Loucy (cell line): ENCODE results near the gene MPHOSPH8.
"Not testable (repeated sequence)": the region's sequence is repeated elsewhere in the genome, so short reads cannot be mapped to it uniquely, and the experiment has no call there.

Source experiments
- H2AFZ ChIP-seq: fragments of 200-600 bp; sonication (generic); 2 replicates; pipeline ENCODE4 v1.6.0; 2016; ENCODE audit warnings: antibody characterized with exemption, mild to moderate bottlenecking, low read length, moderate library complexity
- H3F3A ChIP-seq: fragments of 200-600 bp; 2 replicates; pipeline ENCODE4 v1.6.0; 2016; ENCODE audit warnings: antibody characterized with exemption, low read depth, mild to moderate bottlenecking
- H3K27me3 ChIP-seq: fragments of 200-600 bp; sonication (generic); 2 replicates; pipeline ENCODE4 v1.6.1; 2014; ENCODE audit warnings: low read length, mild to moderate bottlenecking; ENCODE audit not compliant: insufficient read depth, poor library complexity, severe bottlenecking
- H3K36me3 ChIP-seq: fragments of 200-600 bp; sonication (generic); 2 replicates; pipeline ENCODE4 v1.6.1; 2016; ENCODE audit warnings: low read length; ENCODE audit not compliant: insufficient read depth
- H3K4me1 ChIP-seq: fragments of 200-600 bp; sonication (generic); 2 replicates; pipeline ENCODE4 v1.5.1; 2014; ENCODE audit warnings: low read length, mild to moderate bottlenecking; ENCODE audit not compliant: insufficient read depth, poor library complexity, severe bottlenecking
- H3K4me2 ChIP-seq: fragments of 200-600 bp; sonication (generic); 2 replicates; pipeline ENCODE4 v1.6.0; 2014; ENCODE audit warnings: antibody characterized with exemption, low read length, low read depth, mild to moderate bottlenecking; ENCODE audit not compliant: poor library complexity, severe bottlenecking
- H3K4me3 ChIP-seq: fragments of 200-600 bp; sonication (generic); 2 replicates; pipeline ENCODE4 v1.5.1; 2014; ENCODE audit warnings: low read length, mild to moderate bottlenecking, mixed read lengths; ENCODE audit not compliant: poor library complexity, severe bottlenecking
- H3K79me2 ChIP-seq: fragments of 200-600 bp; sonication (generic); 2 replicates; pipeline ENCODE4 v1.6.1; 2014; ENCODE audit warnings: low read length; ENCODE audit not compliant: insufficient read depth
- H3K9ac ChIP-seq: fragments of 200-600 bp; sonication (generic); 2 replicates; pipeline ENCODE4 v1.6.0; 2014; ENCODE audit warnings: mild to moderate bottlenecking, low read depth, low read length, moderate library complexity; ENCODE audit not compliant: poor library complexity, severe bottlenecking
- H3K9me2 ChIP-seq: fragments of 200-600 bp; sonication (generic); replicated peaks from 2 replicates; pipeline ENCODE4 v1.6.1; 2016; ENCODE audit warnings: low read depth, low read length, mixed read lengths
- H3K9me3 ChIP-seq: fragments of 200-600 bp; sonication (generic); 2 replicates; pipeline ENCODE4 v1.6.1; 2014; ENCODE audit warnings: mild to moderate bottlenecking, antibody characterized with exemption, low read length, low read depth; ENCODE audit not compliant: insufficient read depth
- H4K20me1 ChIP-seq: fragments of 200-600 bp; sonication (generic); 2 replicates; pipeline ENCODE4 v1.6.0; 2014; ENCODE audit warnings: antibody characterized with exemption, low read length, mild to moderate bottlenecking; ENCODE audit not compliant: insufficient read depth, poor library complexity, severe bottlenecking
- EZH2phosphoT487 ChIP-seq: fragments of 200-600 bp; IDR thresholded peaks from 2 replicates; pipeline ENCODE4 v1.6.1; 2018; ENCODE audit warnings: antibody characterized with exemption, mild to moderate bottlenecking, moderate library complexity, borderline replicate concordance
- TF ChIP-seq, protein P1 (sequence below): fragments of 200-600 bp; sonication (generic); conservative IDR thresholded peaks from 2 replicates; pipeline ENCODE4 v1.5.1; 2014; ENCODE audit warnings: mild to moderate bottlenecking, antibody characterized with exemption, low read length

The MPHOSPH8 gene

GRCh38 chr13:19634256-19634740 is 839 bp downstream of the MPHOSPH8 start:
- no peaks in the 10 kb centered on the region for H3F3A ChIP-seq
- no peak for TF ChIP-seq EZH2phosphoT487
- TF ChIP-seq, protein P1, sequence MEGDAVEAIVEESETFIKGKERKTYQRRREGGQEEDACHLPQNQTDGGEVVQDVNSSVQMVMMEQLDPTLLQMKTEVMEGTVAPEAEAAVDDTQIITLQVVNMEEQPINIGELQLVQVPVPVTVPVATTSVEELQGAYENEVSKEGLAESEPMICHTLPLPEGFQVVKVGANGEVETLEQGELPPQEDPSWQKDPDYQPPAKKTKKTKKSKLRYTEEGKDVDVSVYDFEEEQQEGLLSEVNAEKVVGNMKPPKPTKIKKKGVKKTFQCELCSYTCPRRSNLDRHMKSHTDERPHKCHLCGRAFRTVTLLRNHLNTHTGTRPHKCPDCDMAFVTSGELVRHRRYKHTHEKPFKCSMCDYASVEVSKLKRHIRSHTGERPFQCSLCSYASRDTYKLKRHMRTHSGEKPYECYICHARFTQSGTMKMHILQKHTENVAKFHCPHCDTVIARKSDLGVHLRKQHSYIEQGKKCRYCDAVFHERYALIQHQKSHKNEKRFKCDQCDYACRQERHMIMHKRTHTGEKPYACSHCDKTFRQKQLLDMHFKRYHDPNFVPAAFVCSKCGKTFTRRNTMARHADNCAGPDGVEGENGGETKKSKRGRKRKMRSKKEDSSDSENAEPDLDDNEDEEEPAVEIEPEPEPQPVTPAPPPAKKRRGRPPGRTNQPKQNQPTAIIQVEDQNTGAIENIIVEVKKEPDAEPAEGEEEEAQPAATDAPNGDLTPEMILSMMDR: no peak
- H3K9ac ChIP-seq: peak overlapping the region; percentile 87
- peak overlapping the region; percentile 91 for H3K4me2 ChIP-seq
- no peaks in the 10 kb centered on the region for H3K36me3 ChIP-seq
- peaks cover 58% of the 10 kb centered on the region for H3K79me2 ChIP-seq
- peaks cover 36% of the 10 kb centered on the region for H3K4me1 ChIP-seq
- H3K27me3 ChIP-seq: no peaks in the 10 kb centered on the region
- peak overlapping the region; percentile 97; the same call in 1 of the 2 replicates for H2AFZ ChIP-seq
- peaks cover 36% of the 10 kb centered on the region for H4K20me1 ChIP-seq
- H3K9me2 ChIP-seq: no peaks in the 10 kb centered on the region
- H3K9me3 ChIP-seq: no peaks in the 10 kb centered on the region
- H3K4me3 ChIP-seq: peak overlapping the region; percentile 99

DNA sequence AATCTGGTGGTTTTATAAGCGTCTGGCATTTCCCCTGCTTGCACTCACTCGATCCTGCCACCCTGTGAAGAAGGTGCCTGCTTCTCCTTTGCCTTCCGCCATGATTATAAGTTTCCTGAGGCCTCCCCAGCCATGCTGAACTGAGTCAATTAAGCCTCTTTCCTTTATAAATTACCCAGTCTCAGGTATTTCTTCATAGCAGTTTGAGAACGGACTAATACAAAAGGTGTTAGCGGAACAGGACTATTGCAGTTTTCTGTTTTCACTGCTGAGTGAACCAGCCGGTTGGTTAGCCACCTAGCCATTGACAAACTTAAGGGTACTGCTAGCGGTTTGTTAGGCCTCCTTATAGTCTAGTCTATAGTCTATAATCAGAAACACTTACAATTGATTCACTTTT is 2.5 kb downstream of the MPHOSPH8 start:
- Histone ChIP-seq H3K9ac (peak overlapping the region; percentile 87), H3K4me2 (peak overlapping the region; percentile 91), H3K4me3 (peak overlapping the region; percentile 99), H4K20me1 (peaks cover 44% of the 10 kb centered on the region), H3K4me1 (peaks cover 36% of the 10 kb centered on the region), H3K79me2 (peaks cover 72% of the 10 kb centered on the region)
- not testable (repeated sequence) for H3K36me3 ChIP-seq, H3K27me3 ChIP-seq, H3K9me2 ChIP-seq, H3F3A ChIP-seq, H2AFZ ChIP-seq, H3K9me3 ChIP-seq

DNA sequence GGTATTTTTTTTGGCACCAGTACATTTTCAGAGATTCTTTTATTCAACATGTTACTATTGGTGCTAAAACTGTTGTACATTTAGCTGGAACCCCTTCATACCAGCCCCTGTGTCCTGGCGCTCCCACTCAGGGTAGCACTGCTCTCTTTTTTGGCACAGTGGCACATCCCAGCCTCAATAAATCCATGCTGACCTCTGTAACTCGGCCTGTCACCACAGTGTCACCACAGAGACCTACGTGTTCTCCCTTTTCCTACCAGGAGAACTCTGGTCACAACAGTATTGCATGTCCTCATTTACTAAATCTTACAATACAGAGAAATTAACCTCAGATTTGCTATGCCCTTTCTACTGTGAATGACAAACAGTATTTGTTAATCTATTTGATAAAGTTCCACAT is 10.2 kb downstream of the MPHOSPH8 start:
- Histone ChIP-seq H3K4me2 (no peak overlapping the region), H2AFZ (no peak overlapping the region), H3K4me1 (no peaks in the 10 kb centered on the region), H3K36me3 (peaks cover 49% of the 10 kb centered on the region; the same call in 1 of the 2 replicates), H3K9me2 (no peaks in the 10 kb centered on the region), H3F3A (no peaks in the 10 kb centered on the region), H4K20me1 (peaks cover 11% of the 10 kb centered on the region), H3K79me2 (peaks cover 45% of the 10 kb centered on the region; the same call in 1 of the 2 replicates), H3K9me3 (no peaks in the 10 kb centered on the region), H3K4me3 (no peak overlapping the region), H3K9ac (no peak overlapping the region), H3K27me3 (no peaks in the 10 kb centered on the region)
- TF ChIP-seq EZH2phosphoT487: no peak
- TF ChIP-seq, protein P1: no peak

DNA sequence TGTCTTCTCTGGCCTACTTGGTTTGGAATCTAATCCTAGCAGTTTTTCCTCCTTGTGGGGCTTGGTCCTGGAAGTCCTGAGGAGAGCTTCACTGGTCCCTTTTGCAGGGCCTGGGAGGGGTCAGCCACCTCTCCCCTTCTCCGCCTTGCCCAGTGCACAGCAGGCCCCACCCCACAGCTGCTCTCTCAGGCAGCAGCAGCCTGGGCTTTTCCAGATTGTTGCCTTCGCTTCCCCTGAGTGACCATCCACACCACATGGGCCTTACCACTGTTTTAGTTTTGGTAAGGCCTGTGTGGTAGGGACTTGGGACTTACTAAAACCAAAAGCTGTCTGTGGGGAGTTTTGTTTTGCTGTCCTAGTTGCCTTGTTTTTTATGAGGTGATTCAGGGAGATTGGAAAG is 11.5 kb downstream of the MPHOSPH8 start:
- peaks cover 33% of the 10 kb centered on the region; the same call in 1 of the 2 replicates for H3K79me2 ChIP-seq
- peaks cover 63% of the 10 kb centered on the region; the same call in 1 of the 2 replicates for H3K36me3 ChIP-seq

More for the DNA sequence above, 11.5 kb downstream of the MPHOSPH8 start:
- no peak for TF ChIP-seq EZH2phosphoT487
- TF ChIP-seq, protein P1: no peak
- Histone ChIP-seq H4K20me1 (peaks cover 8% of the 10 kb centered on the region), H2AFZ (no peak overlapping the region), H3K4me2 (no peak overlapping the region), H3K9me2 (no peaks in the 10 kb centered on the region), H3F3A (no peaks in the 10 kb centered on the region), H3K4me1 (no peaks in the 10 kb centered on the region), H3K9me3 (no peaks in the 10 kb centered on the region), H3K4me3 (no peak overlapping the region), H3K27me3 (no peaks in the 10 kb centered on the region), H3K9ac (no peak overlapping the region)
